ENCODE data around the gene NOTCH2.

NOTCH2 gene

DNA sequence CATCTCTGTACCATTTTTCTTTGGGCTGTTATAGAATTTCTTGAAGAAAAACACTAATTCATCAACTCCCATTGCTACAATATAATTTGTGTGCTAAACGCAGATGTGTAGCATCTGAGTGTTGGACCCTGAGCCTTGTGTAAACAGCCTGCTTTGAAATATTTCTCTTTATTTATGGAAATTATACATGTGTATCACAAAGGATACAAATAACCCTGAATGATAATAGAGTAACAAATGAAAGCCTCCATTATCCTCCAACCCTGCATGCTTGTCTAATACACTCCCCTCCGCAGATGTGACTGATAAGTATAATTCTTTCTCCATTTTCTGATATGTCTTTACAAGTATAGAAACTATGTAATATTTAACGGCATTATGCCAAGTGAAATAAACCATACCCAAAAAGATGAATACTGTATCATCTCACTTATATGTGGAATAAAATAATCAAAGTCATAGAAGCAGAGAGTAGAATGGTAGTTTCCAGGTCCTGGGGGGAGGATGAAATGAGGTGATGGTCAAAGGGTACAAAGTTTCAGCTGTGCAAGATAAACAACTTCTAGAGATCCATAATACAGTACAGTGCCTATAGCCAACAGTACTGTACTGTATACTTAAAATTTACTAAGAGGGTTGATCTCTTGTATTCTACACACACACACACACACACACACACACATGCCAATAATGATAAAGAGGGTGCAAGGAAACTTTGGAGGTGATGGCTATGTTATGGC lies 170.3 kb downstream of the NOTCH2 start:
- H3K4me3 ChIP-seq (ENCODE audit: low read depth, low read length), result no peak overlapping the region
- no peak for TF ChIP-seq MYC (IDR thresholded peaks at IDR 0.05; ENCODE audit: low read depth, low read length)
- TF ChIP-seq, protein P1, sequence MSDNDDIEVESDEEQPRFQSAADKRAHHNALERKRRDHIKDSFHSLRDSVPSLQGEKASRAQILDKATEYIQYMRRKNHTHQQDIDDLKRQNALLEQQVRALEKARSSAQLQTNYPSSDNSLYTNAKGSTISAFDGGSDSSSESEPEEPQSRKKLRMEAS (IDR thresholded peaks at IDR 0.05; ENCODE audit: low read depth, low read length), result no peak
- no peak for TF ChIP-seq POLR2A (IDR thresholded peaks at IDR 0.05; ENCODE audit: extremely low read depth, insufficient read length)
- TF ChIP-seq, protein P2, sequence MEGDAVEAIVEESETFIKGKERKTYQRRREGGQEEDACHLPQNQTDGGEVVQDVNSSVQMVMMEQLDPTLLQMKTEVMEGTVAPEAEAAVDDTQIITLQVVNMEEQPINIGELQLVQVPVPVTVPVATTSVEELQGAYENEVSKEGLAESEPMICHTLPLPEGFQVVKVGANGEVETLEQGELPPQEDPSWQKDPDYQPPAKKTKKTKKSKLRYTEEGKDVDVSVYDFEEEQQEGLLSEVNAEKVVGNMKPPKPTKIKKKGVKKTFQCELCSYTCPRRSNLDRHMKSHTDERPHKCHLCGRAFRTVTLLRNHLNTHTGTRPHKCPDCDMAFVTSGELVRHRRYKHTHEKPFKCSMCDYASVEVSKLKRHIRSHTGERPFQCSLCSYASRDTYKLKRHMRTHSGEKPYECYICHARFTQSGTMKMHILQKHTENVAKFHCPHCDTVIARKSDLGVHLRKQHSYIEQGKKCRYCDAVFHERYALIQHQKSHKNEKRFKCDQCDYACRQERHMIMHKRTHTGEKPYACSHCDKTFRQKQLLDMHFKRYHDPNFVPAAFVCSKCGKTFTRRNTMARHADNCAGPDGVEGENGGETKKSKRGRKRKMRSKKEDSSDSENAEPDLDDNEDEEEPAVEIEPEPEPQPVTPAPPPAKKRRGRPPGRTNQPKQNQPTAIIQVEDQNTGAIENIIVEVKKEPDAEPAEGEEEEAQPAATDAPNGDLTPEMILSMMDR (IDR thresholded peaks at IDR 0.05; ENCODE audit: low read depth, low read length), result no peak
- no peak for DNase-seq (ENCODE audit: low read depth)

DNA sequence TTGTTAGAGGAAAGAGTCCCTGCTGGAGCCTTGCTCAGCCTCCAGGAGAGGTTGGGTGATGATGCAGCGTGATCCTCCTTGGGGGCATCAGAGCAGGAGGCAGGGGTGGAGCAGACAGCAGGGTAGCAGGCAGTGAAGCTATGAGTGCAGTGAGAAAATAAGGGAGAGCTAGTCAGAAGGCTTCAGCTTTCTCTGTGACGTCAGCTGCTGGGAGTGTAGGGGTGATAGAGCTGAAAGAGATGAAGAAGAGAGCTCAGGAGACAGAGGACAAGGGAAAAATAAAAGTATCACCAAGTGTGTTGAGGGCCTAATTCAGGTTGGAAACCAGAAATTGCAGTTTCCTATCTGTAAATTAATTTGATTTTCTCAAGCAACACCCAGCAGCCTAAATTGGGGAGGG lies 170.9 kb downstream of the NOTCH2 start:
- TF ChIP-seq POLR2A (IDR thresholded peaks at IDR 0.05; ENCODE audit: extremely low read depth, insufficient read length), result no peak
- no peak for TF ChIP-seq MYC (IDR thresholded peaks at IDR 0.05; ENCODE audit: low read depth, low read length)
- TF ChIP-seq, protein P1 (IDR thresholded peaks at IDR 0.05; ENCODE audit: low read depth, low read length), result no peak
- TF ChIP-seq, protein P2 (IDR thresholded peaks at IDR 0.05; ENCODE audit: low read depth, low read length), result no peak
- no peak overlapping the region for H3K4me3 ChIP-seq (ENCODE audit: low read depth, low read length)
- no peak for DNase-seq (ENCODE audit: low read depth)

DNA sequence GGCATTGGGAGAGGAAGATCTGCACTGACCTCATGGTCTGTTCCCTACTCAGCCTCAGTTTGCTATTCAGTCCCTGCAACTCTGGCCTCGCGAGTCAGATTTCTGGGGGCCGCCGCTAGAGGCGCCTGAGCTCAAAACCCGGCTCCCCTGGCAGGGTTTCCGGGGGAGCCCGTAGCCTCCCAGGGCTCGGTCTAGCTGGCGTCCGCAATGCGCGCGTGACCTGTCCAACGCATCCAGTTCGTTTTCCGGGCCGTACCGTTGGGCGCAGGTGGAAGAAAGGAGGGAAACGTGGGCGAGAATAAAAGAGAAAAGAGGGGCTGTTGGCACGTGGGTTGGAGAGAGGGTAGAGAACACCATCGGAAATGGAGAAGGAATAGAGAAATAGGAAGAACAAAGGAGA lies 173.2 kb downstream of the NOTCH2 start, which contains the start of gene ADAM30:
Gene ADAM30, minus strand, starts transcription at position 213 of the 400 bp plus-strand sequence. Its CDS starts 179 bp downstream, at position 34.
- TF ChIP-seq MYC (IDR thresholded peaks at IDR 0.05; ENCODE audit: low read depth, low read length) (no peak), POLR2A (IDR thresholded peaks at IDR 0.05; ENCODE audit: extremely low read depth, insufficient read length) (no peak)
- TF ChIP-seq, protein P2 (IDR thresholded peaks at IDR 0.05; ENCODE audit: low read depth, low read length), result no peak
- TF ChIP-seq, protein P1 (IDR thresholded peaks at IDR 0.05; ENCODE audit: low read depth, low read length), result no peak
- no peak within 1 kb of the TSS for H3K4me3 ChIP-seq (ENCODE audit: low read depth, low read length)
- no peak for DNase-seq (ENCODE audit: low read depth)

DNA sequence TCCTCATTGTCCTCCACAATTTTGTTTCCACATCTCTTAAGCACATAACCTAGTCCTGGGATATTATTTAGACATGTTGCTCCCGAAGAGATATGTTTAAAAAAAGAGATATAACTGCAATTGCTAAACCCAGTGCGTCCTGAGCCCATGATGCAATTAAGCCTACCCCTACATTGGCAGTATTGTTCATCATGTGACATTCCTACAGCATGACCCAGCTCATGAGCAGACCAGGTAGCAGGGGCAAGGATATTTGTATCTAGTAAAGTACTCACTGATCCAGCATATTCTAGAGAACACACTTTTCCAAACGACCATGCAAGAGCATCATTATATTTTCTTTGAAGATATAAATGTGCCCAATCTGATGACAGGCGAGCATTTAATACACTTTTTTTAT lies 174.4 kb downstream of the NOTCH2 start:
- TF ChIP-seq, protein P1 (IDR thresholded peaks at IDR 0.05; ENCODE audit: low read depth, low read length), result no peak
- no peak for TF ChIP-seq MYC (IDR thresholded peaks at IDR 0.05; ENCODE audit: low read depth, low read length)
- TF ChIP-seq POLR2A (IDR thresholded peaks at IDR 0.05; ENCODE audit: extremely low read depth, insufficient read length), result no peak
- TF ChIP-seq, protein P2 (IDR thresholded peaks at IDR 0.05; ENCODE audit: low read depth, low read length), result no peak
- no peak overlapping the region for H3K4me3 ChIP-seq (ENCODE audit: low read depth, low read length)
- no peak for DNase-seq (ENCODE audit: low read depth)

DNA sequence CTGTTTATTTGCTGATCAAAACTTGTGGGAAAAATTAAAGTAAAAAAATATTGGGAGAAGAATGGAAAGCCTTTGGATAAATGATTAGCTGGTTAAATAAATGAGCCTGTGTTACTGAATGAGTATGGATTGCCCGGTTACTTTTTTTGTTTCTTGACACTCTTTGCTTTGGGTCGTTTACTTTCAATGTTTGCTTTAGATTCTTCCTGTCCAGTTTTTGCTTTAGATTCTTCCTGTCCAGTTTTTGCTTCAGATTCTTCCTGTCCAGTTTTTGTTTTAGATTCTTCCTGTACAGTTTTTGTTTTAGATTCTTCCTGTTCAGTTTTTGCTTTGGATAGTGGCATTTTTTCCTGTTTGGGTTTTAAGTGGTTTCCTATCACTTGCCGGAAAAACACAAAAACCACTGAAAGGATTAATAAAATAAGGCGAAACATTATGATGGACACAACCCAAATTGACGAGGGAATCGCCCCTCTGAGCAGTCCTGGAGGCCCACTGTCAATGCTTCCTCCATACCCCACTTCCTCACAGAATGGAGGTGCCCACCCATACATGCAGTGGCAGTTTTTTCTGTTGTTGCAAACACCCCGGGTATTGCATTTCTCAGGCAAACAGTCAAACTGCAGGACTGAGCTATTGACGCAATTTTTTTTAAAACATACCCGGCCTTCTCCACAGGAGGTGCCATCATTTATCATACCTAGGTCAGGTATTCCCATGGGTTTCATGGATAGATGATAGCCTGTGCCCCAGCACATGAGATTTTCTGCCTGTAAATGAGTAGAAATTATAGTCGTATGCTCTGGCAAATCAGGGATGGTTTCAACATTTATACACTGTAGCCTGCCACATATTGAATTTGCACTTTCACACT lies 175.4 kb downstream of the NOTCH2 start:
- DNase-seq (ENCODE audit: low read depth), result no peak
- no peak overlapping the region for H3K4me3 ChIP-seq (ENCODE audit: low read depth, low read length)
- TF ChIP-seq MYC (IDR thresholded peaks at IDR 0.05; ENCODE audit: low read depth, low read length) (no peak), POLR2A (IDR thresholded peaks at IDR 0.05; ENCODE audit: extremely low read depth, insufficient read length) (no peak)
- TF ChIP-seq, protein P1 (IDR thresholded peaks at IDR 0.05; ENCODE audit: low read depth, low read length), result no peak
- TF ChIP-seq, protein P2 (IDR thresholded peaks at IDR 0.05; ENCODE audit: low read depth, low read length), result no peak
